PC-9 (cell line): ENCODE measurements around the gene NLRP12. TPM values are rescaled to one million over a fixed set of nuclear protein-coding genes. Genes with fewer than 3 reads are reported as not detected.

ENCODE experiments used
- BruUV-seq: library from RNA; stranded (reverse); fragments of 400-500 nt; replicated peaks from 2 replicates; lab custom pipeline; 2021; lab: Mats Ljungman, UMichigan
- CTCF ChIA-PET: fragments of 300-600 bp; sonication (Branson Sonifier 250); formaldehyde crosslinking; loops from one replicate; lab custom pipeline; 2022; ENCODE audit warnings: antibody characterized with exemption; lab: Charles Lee
- POLR2A ChIA-PET: fragments of 300-600 bp; sonication (Branson Sonifier 250); formaldehyde crosslinking; loops from one replicate; lab custom pipeline; 2022; ENCODE audit warnings: antibody characterized with exemption; ENCODE audit not compliant: unreplicated experiment; lab: Charles Lee
- DNase-seq, 2 experiments: peaks; one replicate each; pipeline versions ENCODE4 v3.0.0 to v3.0.0-alpha.2; 2015 to 2022; ENCODE audit warnings: mixed read lengths in 1 of 2
- H2AFZ ChIP-seq: fragments of 200-600 bp; sonication (generic); 2 replicates; pipeline ENCODE4 v1.8.1; 2017; ENCODE audit warnings: antibody characterized with exemption
- H3F3A ChIP-seq: fragments of 200-600 bp; sonication (generic); 2 replicates; pipeline ENCODE4 v1.8.1; 2017; ENCODE audit warnings: antibody characterized with exemption, mild to moderate bottlenecking, low read depth; ENCODE audit not compliant: insufficient read depth
- H3K27ac ChIP-seq: fragments of 200-600 bp; sonication (generic); 2 replicates; pipeline ENCODE4 v1.6.1; 2016; ENCODE audit warnings: mixed run types
- H3K27me3 ChIP-seq: fragments of 200-600 bp; sonication (generic); 2 replicates; pipeline ENCODE4 v1.6.1; 2016; ENCODE audit warnings: low read depth, mixed run types; ENCODE audit not compliant: insufficient read depth
- H3K36me3 ChIP-seq: fragments of 200-600 bp; sonication (generic); 2 replicates; pipeline ENCODE4 v1.6.1; 2016; ENCODE audit warnings: low read depth, mixed run types
- H3K4me1 ChIP-seq: fragments of 200-600 bp; sonication (generic); replicated peaks from 2 replicates; pipeline ENCODE4 v1.6.1; 2016; ENCODE audit warnings: mixed run types; ENCODE audit not compliant: insufficient read depth
- H3K4me2 ChIP-seq: fragments of 200-600 bp; sonication (generic); 2 replicates; pipeline ENCODE4 v1.6.1; 2017; ENCODE audit warnings: mixed run types
- H3K4me3 ChIP-seq: fragments of 200-600 bp; sonication (generic); 2 replicates; pipeline ENCODE4 v1.6.1; 2016; ENCODE audit warnings: mixed run types
- H3K79me2 ChIP-seq: fragments of 200-600 bp; sonication (generic); 2 replicates; pipeline ENCODE4 v1.6.1; 2017; ENCODE audit warnings: low read depth, mixed run types
- H3K9me2 ChIP-seq: fragments of 200-600 bp; sonication (generic); 2 replicates; pipeline ENCODE4 v1.8.1; 2017; ENCODE audit warnings: mild to moderate bottlenecking; ENCODE audit not compliant: insufficient read depth
- H3K9me3 ChIP-seq: fragments of 200-600 bp; sonication (generic); 2 replicates; pipeline ENCODE4 v1.8.1; 2016; ENCODE audit warnings: low read depth; ENCODE audit not compliant: insufficient read depth
- H4K20me1 ChIP-seq: fragments of 200-600 bp; sonication (generic); 2 replicates; pipeline ENCODE4 v1.8.1; 2017; ENCODE audit not compliant: insufficient read depth
- EZH2 ChIP-seq: fragments of 200-600 bp; sonication (generic); IDR thresholded peaks from 2 replicates; pipeline ENCODE4 v1.8.0; 2017; ENCODE audit warnings: antibody characterized with exemption, low read depth
- intact Hi-C: fragments of 100-400 bp; cut with micrococcal nuclease; formaldehyde crosslinking; loops from one replicate; pipeline ENCODE4 v1.10.0; 2022; ENCODE audit not compliant: unreplicated experiment
- total RNA-seq: library from RNA; stranded (reverse); gene quantifications from 2 replicates; pipeline ENCODE4 v1.2.3, GENCODE V29; 2021
- TF ChIP-seq, protein P1 (sequence below): fragments of 200-600 bp; sonication (generic); conservative IDR thresholded peaks from 2 replicates; pipeline ENCODE4 v1.6.1; 2017; ENCODE audit warnings: mixed run types, antibody characterized with exemption, mild to moderate bottlenecking, moderate library complexity

The NLRP12 gene
- total RNA-seq, 1 experiment from 2014 or later, result 0.37 TPM

DNA sequence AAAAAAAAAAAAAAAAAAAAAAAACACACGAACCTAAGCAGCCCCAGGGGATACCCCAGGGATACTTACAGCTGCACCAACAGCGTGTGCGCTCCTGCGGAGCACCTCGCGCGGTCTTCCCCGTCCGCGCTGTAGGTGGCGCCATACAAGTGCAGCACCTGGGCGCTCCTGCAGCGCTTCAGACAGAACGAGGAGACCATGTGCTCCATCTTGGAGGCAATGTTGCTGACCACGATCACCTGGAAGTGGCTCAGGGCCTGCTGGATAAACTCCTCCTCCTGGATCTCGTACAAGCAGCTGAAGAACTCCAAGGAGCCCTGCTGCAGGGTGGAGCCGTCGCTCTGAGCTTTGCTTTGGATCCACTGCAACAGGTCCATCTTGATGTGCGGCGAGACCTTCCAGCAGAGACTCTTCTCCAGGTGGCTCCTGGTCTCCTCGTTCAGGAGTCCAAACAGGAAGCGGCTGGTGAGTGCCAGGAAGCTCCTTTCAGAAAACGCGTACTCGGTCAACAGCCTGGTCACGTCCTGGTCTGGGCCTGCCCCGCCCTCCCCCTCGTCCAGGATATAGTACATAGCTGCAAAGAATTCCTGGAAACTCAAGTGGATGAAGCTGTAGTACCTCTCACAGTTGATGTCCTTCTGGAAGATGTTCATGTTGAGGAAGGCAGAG, 14.5 kb downstream of the NLRP12 start:
- no peak overlapping the region for H3K4me3 ChIP-seq
- H3K4me1 ChIP-seq, result no peaks in the 10 kb centered on the region
- intact Hi-C loops, result loop anchor here (5.0 kb wide), 1 partner anchor 583 kb away; no protein-coding TSS in a partner anchor
- H3K9me3 ChIP-seq, result no peaks in the 10 kb centered on the region
- DNase-seq, result no peak
- H3K79me2 ChIP-seq, result no peaks in the 10 kb centered on the region
- no peaks in the 10 kb centered on the region for H3K36me3 ChIP-seq
- no peaks in the 10 kb centered on the region for H3K9me2 ChIP-seq
- TF ChIP-seq, protein P1, sequence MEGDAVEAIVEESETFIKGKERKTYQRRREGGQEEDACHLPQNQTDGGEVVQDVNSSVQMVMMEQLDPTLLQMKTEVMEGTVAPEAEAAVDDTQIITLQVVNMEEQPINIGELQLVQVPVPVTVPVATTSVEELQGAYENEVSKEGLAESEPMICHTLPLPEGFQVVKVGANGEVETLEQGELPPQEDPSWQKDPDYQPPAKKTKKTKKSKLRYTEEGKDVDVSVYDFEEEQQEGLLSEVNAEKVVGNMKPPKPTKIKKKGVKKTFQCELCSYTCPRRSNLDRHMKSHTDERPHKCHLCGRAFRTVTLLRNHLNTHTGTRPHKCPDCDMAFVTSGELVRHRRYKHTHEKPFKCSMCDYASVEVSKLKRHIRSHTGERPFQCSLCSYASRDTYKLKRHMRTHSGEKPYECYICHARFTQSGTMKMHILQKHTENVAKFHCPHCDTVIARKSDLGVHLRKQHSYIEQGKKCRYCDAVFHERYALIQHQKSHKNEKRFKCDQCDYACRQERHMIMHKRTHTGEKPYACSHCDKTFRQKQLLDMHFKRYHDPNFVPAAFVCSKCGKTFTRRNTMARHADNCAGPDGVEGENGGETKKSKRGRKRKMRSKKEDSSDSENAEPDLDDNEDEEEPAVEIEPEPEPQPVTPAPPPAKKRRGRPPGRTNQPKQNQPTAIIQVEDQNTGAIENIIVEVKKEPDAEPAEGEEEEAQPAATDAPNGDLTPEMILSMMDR, result no peak
- TF ChIP-seq EZH2, result no peak
- no peak overlapping the region for H3K4me2 ChIP-seq
- no peaks in the 10 kb centered on the region for H4K20me1 ChIP-seq
- ChIA-PET POLR2A (no interaction called here), CTCF (interaction anchor here (0.6 to 1.1 kb wide), 6 partner anchors 55 to 581 kb away, joined by 3 to 9 read pairs (median 4); no protein-coding TSS in a partner anchor)
- no peaks in the 10 kb centered on the region for H3F3A ChIP-seq
- H3K27me3 ChIP-seq, result no peaks in the 10 kb centered on the region
- H2AFZ ChIP-seq, result no peak overlapping the region
- H3K27ac ChIP-seq, result no peak overlapping the region
- BruUV-seq, result no TSS peak

DNA sequence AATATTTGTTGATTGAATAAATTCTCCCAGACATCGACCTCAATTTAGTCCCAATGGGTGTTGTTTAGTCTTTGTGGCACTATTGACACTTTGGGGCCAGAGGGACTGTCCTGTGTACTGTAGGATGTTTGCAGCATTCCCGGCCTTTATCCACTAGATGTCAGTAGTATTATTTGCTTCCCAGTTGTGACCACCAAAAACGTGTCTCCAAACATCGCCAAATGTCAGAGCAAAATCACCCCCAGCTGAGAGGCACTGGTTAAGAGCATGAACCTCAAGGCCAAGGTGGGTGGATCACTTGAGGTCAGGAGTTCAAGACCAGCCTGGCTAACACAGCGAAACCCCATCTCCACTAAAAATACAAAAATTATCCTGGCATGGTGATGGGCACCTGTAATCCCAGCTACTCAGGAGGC, 15.4 kb downstream of the NLRP12 start:
- intact Hi-C loops, result loop anchor here (1.0 to 5.0 kb wide), 2 partner anchors 216 to 584 kb away; no protein-coding TSS in a partner anchor
- DNase-seq, result peak; percentile 29 to 44

DNA sequence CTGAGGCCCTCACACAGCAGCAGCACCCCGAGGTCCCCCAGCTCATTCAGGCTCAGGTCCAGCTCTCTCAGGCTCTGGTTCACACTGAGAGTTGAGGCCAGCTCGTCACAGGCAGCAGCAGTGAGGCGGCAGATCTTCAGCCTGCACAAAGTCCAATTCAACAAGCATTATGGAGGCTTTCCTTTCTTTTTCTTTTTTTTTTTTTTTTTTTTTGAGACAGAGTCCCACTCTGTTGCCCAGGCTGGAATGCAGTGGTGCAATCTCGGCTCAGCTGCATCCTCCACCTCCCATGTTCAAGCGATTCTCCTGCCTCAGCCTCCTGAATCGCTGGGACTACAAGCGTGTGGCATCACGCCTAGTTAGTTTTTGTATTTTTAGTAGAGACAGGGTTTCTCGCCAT, 22.9 kb downstream of the NLRP12 start:
- no peak overlapping the region for H3K4me2 ChIP-seq
- BruUV-seq, result no TSS peak
- no peaks in the 10 kb centered on the region for H3F3A ChIP-seq
- ChIA-PET CTCF (no interaction called here), POLR2A (no interaction called here)
- TF ChIP-seq, protein P1, result no peak
- no peak for TF ChIP-seq EZH2
- no peaks in the 10 kb centered on the region for H4K20me1 ChIP-seq
- H3K9me3 ChIP-seq, result no peaks in the 10 kb centered on the region
- no peaks in the 10 kb centered on the region for H3K36me3 ChIP-seq
- intact Hi-C loops, result no loop called here
- no peak overlapping the region for H3K4me3 ChIP-seq
- no peak for DNase-seq
- H3K79me2 ChIP-seq, result no peaks in the 10 kb centered on the region
- no peaks in the 10 kb centered on the region for H3K4me1 ChIP-seq
- H3K27me3 ChIP-seq, result no peaks in the 10 kb centered on the region
- no peak overlapping the region for H2AFZ ChIP-seq
- no peak overlapping the region for H3K27ac ChIP-seq
- H3K9me2 ChIP-seq, result no peaks in the 10 kb centered on the region

More for the DNA sequence above, 15.4 kb downstream of the NLRP12 start:
- no peaks in the 10 kb centered on the region for H3K79me2 ChIP-seq
- H3K4me1 ChIP-seq, result no peaks in the 10 kb centered on the region
- no peaks in the 10 kb centered on the region for H3F3A ChIP-seq
- H3K9me2 ChIP-seq, result no peaks in the 10 kb centered on the region
- H3K4me2 ChIP-seq, result no peak overlapping the region
- no peak overlapping the region for H3K4me3 ChIP-seq
- H3K9me3 ChIP-seq, result no peaks in the 10 kb centered on the region
- no peaks in the 10 kb centered on the region for H4K20me1 ChIP-seq
- no peaks in the 10 kb centered on the region for H3K36me3 ChIP-seq
- H3K27me3 ChIP-seq, result no peaks in the 10 kb centered on the region
- ChIA-PET POLR2A (interaction anchor here (0.6 kb wide), 1 partner anchor 401 kb away, joined by 3 read pairs; no protein-coding TSS in a partner anchor), CTCF (interaction anchor here (0.6 to 0.7 kb wide), 4 partner anchors 214 to 335 kb away, joined by 3 to 4 read pairs (median 4); partner anchors contain the start of gene CNOT3)
- H2AFZ ChIP-seq, result no peak overlapping the region
- no peak overlapping the region for H3K27ac ChIP-seq
- no TSS peak for BruUV-seq
- no peak for TF ChIP-seq EZH2
- TF ChIP-seq, protein P1, result peak; percentile 76
